ENCODE results near the gene ANAPC7. TPM values are rescaled to one million over a fixed set of nuclear protein-coding genes. Genes with fewer than 3 reads are reported as not detected.
"Not testable (repeated sequence)": the region's sequence is repeated elsewhere in the genome, so short reads cannot be mapped to it uniquely, and the experiment has no call there.

The ANAPC7 gene
- total RNA-seq = 10 to 100 TPM; 51.2 to 61.2 TPM

- peak within 1 kb of the TSS; percentile 98 for H3K4me3 Mint-ChIP-seq
- H3K36me3 Mint-ChIP-seq (ENCODE audit: low read depth) = peaks cover 14% of the 10 kb centered on the region
- intact Hi-C loops (cut with micrococcal nuclease) = loop anchor here (1.0 kb wide), 5 partner anchors 28 to 122 kb away; partner anchors contain the start of genes ARPC3, ATP2A2, FAM216A and GPN3
- DNase-seq = peak; percentile 92
- CTCF ChIA-PET = interaction anchor here (1.0 kb wide), 1 partner anchor 28 kb away, joined by 5 read pairs; no protein-coding TSS in a partner anchor
- H3K27me3 Mint-ChIP-seq (ENCODE audit: low read depth) = no peaks in the 10 kb centered on the region
- H3K4me1 Mint-ChIP-seq (ENCODE audit: low read depth) = peaks cover 27% of the 10 kb centered on the region
- no peaks in the 10 kb centered on the region for H3K9me3 Mint-ChIP-seq
- H3K27ac Mint-ChIP-seq = peak within 1 kb of the TSS; percentile 99
Observed at GRCh38 chr12:110403146-110403975, at the start of gene ANAPC7. Gene ANAPC7 (minus strand): TSS chr12:110403708. CDS start chr12:110403627, 81 bp downstream.

- no peak for DNase-seq
- CTCF ChIA-PET = interaction anchor here (1.0 to 5.6 kb wide), 9 partner anchors 15 to 156 kb away, joined by 4 to 50 read pairs (median 6); partner anchors contain the start of genes FAM216A and GPN3
- Mint-ChIP-seq H3K4me3 (peak overlapping the region; percentile 100), H3K27ac (peak overlapping the region; percentile 100), H3K36me3 (ENCODE audit: low read depth) (peaks cover 29% of the 10 kb centered on the region), H3K9me3 (no peaks in the 10 kb centered on the region), H3K4me1 (ENCODE audit: low read depth) (peaks cover 32% of the 10 kb centered on the region), H3K27me3 (ENCODE audit: low read depth) (no peaks in the 10 kb centered on the region)
- intact Hi-C loops (cut with micrococcal nuclease) = loop anchor here (2.0 to 5.0 kb wide), 2 partner anchors 62 to 169 kb away; partner anchors contain the start of gene ATP2A2
Observed at GRCh38 chr12:110451263-110451662, 47.8 kb upstream of the ANAPC7 start.

- Mint-ChIP-seq H3K27ac (peak within 1 kb of the TSS; percentile 100), H3K27me3 (ENCODE audit: low read depth) (no peaks in the 10 kb centered on the region), H3K4me3 (peak within 1 kb of the TSS; percentile 100), H3K4me1 (ENCODE audit: low read depth) (peaks cover 38% of the 10 kb centered on the region), H3K9me3 (no peaks in the 10 kb centered on the region), H3K36me3 (ENCODE audit: low read depth) (peaks cover 31% of the 10 kb centered on the region)
- intact Hi-C loops (cut with micrococcal nuclease) = loop anchor here (1.0 to 5.0 kb wide), 10 partner anchors 18 to 438 kb away; partner anchors contain the start of genes ANAPC7, ATP2A2, FAM216A and GPN3
- DNase-seq = peak; percentile 98
- CTCF ChIA-PET = interaction anchor here (0.6 to 5.6 kb wide), 23 partner anchors 10 to 426 kb away, joined by 3 to 50 read pairs (median 4); partner anchors contain the start of genes FAM216A and GPN3
Observed at GRCh38 chr12:110449799-110450497, 46.4 kb upstream of the ANAPC7 start, which contains the start of gene ARPC3. Gene ARPC3 (minus strand): TSS chr12:110450337. CDS start chr12:110450260, 77 bp downstream.

GRCh38 chr12:110444455-110444854 lies 40.9 kb upstream of the ANAPC7 start:
- Mint-ChIP-seq H3K27ac (no peak overlapping the region), H3K9me3 (no peaks in the 10 kb centered on the region)
- CTCF ChIA-PET = no interaction called here

GRCh38 chr12:110436231-110436630 lies 32.7 kb upstream of the ANAPC7 start:
- H3K27ac Mint-ChIP-seq = peak overlapping the region; percentile 71
- CTCF ChIA-PET = no interaction called here
- intact Hi-C loops (cut with micrococcal nuclease) = no loop called here

More at GRCh38 chr12:110444455-110444854, 40.9 kb upstream of the ANAPC7 start:
- Mint-ChIP-seq H3K36me3 (ENCODE audit: low read depth) (peaks cover 24% of the 10 kb centered on the region), H3K4me3 (no peak overlapping the region), H3K4me1 (ENCODE audit: low read depth) (peaks cover 32% of the 10 kb centered on the region), H3K27me3 (ENCODE audit: low read depth) (no peaks in the 10 kb centered on the region)
- DNase-seq = no peak
- intact Hi-C loops (cut with micrococcal nuclease) = no loop called here

GRCh38 chr12:110431957-110432587 lies 28.6 kb upstream of the ANAPC7 start:
- CTCF ChIA-PET = interaction anchor here (0.6 to 2.8 kb wide), 56 partner anchors 9 to 771 kb away, joined by 3 to 30 read pairs (median 5); partner anchors contain the start of genes ARPC3, FAM216A, GPN3 and IFT81
- H3K36me3 Mint-ChIP-seq (ENCODE audit: low read depth) = peaks cover 15% of the 10 kb centered on the region
- no peak overlapping the region for H3K4me3 Mint-ChIP-seq
- intact Hi-C loops (cut with micrococcal nuclease) = loop anchor here (1.0 kb wide), 3 partner anchors 29 to 332 kb away; partner anchors contain the start of gene ANAPC7
- peaks cover 3% of the 10 kb centered on the region for H3K4me1 Mint-ChIP-seq (ENCODE audit: low read depth)
- H3K27ac Mint-ChIP-seq = peak overlapping the region; percentile 36
- no peaks in the 10 kb centered on the region for H3K9me3 Mint-ChIP-seq
- no peaks in the 10 kb centered on the region for H3K27me3 Mint-ChIP-seq (ENCODE audit: low read depth)
- peak; percentile 31 for DNase-seq

More at GRCh38 chr12:110436231-110436630, 32.7 kb upstream of the ANAPC7 start:
- Mint-ChIP-seq H3K9me3 (no peaks in the 10 kb centered on the region), H3K4me3 (no peak overlapping the region), H3K4me1 (ENCODE audit: low read depth) (peaks cover 3% of the 10 kb centered on the region), H3K27me3 (ENCODE audit: low read depth) (no peaks in the 10 kb centered on the region), H3K36me3 (ENCODE audit: low read depth) (peaks cover 25% of the 10 kb centered on the region)
- no peak for DNase-seq

GRCh38 chr12:110429676-110430075 lies 26.2 kb upstream of the ANAPC7 start:
- intact Hi-C loops (cut with micrococcal nuclease); H3K27me3 Mint-ChIP-seq (ENCODE audit: low read depth): not testable (repeated sequence)
- CTCF ChIA-PET = interaction anchor here (2.8 kb wide), 1 partner anchor 330 kb away, joined by 19 read pairs; no protein-coding TSS in a partner anchor

GRCh38 chr12:110426406-110426805 lies 22.9 kb upstream of the ANAPC7 start:
- Mint-ChIP-seq H3K27ac (no peak overlapping the region), H3K36me3 (ENCODE audit: low read depth) (no peaks in the 10 kb centered on the region), H3K4me3 (no peak overlapping the region), H3K4me1 (ENCODE audit: low read depth) (no peaks in the 10 kb centered on the region), H3K27me3 (ENCODE audit: low read depth) (no peaks in the 10 kb centered on the region), H3K9me3 (no peaks in the 10 kb centered on the region)
- no peak for DNase-seq
- CTCF ChIA-PET = interaction anchor here (1.2 kb wide), 1 partner anchor 326 kb away, joined by 3 read pairs; no protein-coding TSS in a partner anchor
- intact Hi-C loops (cut with micrococcal nuclease) = no loop called here

More at GRCh38 chr12:110429676-110430075, 26.2 kb upstream of the ANAPC7 start:
- not testable (repeated sequence) for H3K9me3 Mint-ChIP-seq; H3K4me1 Mint-ChIP-seq (ENCODE audit: low read depth); DNase-seq; H3K27ac Mint-ChIP-seq; H3K4me3 Mint-ChIP-seq; H3K36me3 Mint-ChIP-seq (ENCODE audit: low read depth)

GRCh38 chr12:110424237-110424636 lies 20.7 kb upstream of the ANAPC7 start:
- CTCF ChIA-PET = interaction anchor here (1.7 kb wide), 1 partner anchor 324 kb away, joined by 3 read pairs; no protein-coding TSS in a partner anchor
- H3K4me1 Mint-ChIP-seq (ENCODE audit: low read depth) = no peaks in the 10 kb centered on the region
- intact Hi-C loops (cut with micrococcal nuclease) = no loop called here
- no peaks in the 10 kb centered on the region for H3K27me3 Mint-ChIP-seq (ENCODE audit: low read depth)
- no peak overlapping the region for H3K4me3 Mint-ChIP-seq
- no peaks in the 10 kb centered on the region for H3K9me3 Mint-ChIP-seq
- no peak for DNase-seq
- no peaks in the 10 kb centered on the region for H3K36me3 Mint-ChIP-seq (ENCODE audit: low read depth)
- no peak overlapping the region for H3K27ac Mint-ChIP-seq

- intact Hi-C loops (cut with micrococcal nuclease) = no loop called here
- Mint-ChIP-seq H3K4me3 (no peak overlapping the region), H3K4me1 (ENCODE audit: low read depth) (no peaks in the 10 kb centered on the region), H3K9me3 (no peaks in the 10 kb centered on the region), H3K36me3 (ENCODE audit: low read depth) (no peaks in the 10 kb centered on the region), H3K27ac (no peak overlapping the region), H3K27me3 (ENCODE audit: low read depth) (no peaks in the 10 kb centered on the region)
- no peak for DNase-seq
- CTCF ChIA-PET = interaction anchor here (2.6 kb wide), 1 partner anchor 9 kb away, joined by 17 read pairs; no protein-coding TSS in a partner anchor
Observed at GRCh38 chr12:110421701-110422100, 18.2 kb upstream of the ANAPC7 start.

GRCh38 chr12:110421159-110421661 lies 17.7 kb upstream of the ANAPC7 start:
- CTCF ChIA-PET = interaction anchor here (1.3 to 2.6 kb wide), 2 partner anchors 10 to 320 kb away, joined by 3 to 17 read pairs; no protein-coding TSS in a partner anchor
- intact Hi-C loops (cut with micrococcal nuclease) = no loop called here
- Mint-ChIP-seq H3K36me3 (ENCODE audit: low read depth) (no peaks in the 10 kb centered on the region), H3K4me1 (ENCODE audit: low read depth) (no peaks in the 10 kb centered on the region), H3K27me3 (ENCODE audit: low read depth) (no peaks in the 10 kb centered on the region), H3K9me3 (no peaks in the 10 kb centered on the region), H3K4me3 (no peak overlapping the region), H3K27ac (no peak overlapping the region)
- DNase-seq = no peak
